T-helper 2 cell treated with Interferon-gamma antibody and Interleukin-4, amounts not matched to agents 100 ng/mL and 5 ng/mL, for 36 hours (primary cell): ENCODE measurements around the gene BTBD9. TPM values are rescaled to one million over a fixed set of nuclear protein-coding genes. Genes with fewer than 3 reads are reported as not detected.

ENCODE experiments used
- intact Hi-C: fragments of 100-400 bp; cut with micrococcal nuclease; formaldehyde crosslinking; loops from one replicate; pipeline ENCODE4 v1.15.1; 2023
- total RNA-seq: library from RNA; stranded (reverse); gene quantifications from 2 replicates; pipeline ENCODE4 v1.2.3, GENCODE V29; 2022

The BTBD9 gene
- total RNA-seq, 1 donor from 2014 or later: 18.8 TPM

DNA sequence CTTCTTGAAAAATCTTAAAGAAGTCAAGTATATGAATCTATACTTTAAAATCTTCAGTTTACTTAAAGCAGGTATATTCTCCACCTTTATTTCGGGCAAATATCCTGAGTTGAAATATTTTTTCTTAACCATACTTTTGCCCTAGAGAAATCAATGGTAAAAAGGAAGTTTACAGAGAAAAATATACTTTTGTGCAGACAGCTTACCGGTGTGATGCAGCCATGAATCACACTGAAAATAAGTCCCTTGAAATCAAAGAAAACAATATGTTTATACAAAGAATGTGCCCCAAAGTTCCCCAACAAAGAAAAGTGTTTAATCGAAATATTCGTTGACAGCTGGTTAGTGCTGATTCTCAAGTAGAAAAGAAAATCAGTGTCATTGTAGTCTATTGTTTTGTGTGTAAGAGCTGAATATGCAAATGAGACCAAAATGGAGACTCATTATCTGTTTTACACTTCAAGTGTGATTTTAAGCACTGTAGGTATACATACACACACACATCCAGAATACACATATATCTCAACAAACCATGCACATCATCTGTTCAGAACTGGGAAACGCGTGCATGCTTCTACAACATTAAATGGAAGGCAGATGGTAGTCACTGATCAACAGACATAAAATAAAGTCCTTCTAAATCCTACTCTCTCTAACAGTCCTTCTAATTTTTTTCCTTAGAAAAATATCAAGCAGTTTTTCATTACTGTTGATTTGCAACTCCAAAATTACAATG is 73.3 kb downstream of the BTBD9 start:
- intact Hi-C loops: no loop called here

DNA sequence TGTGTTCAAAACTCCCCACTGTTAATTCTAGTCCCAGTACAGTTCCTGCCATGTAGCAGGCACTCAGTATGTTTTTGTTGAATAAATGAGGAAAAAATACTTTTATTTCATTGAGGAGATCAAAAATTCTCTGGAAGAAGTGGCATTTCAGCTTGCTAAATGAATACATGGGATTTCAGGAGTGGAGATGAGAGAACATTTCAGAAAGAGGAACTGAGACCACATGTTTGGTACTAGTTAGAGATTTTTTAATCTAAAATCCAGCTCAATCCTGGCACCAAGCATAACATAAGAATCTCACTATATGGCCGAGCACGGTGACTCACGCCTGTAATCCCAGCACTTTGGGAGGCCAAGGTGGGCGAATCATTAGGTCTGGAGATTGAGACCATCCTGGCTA is 75.4 kb downstream of the BTBD9 start:
- intact Hi-C loops: no loop called here

GRCh38 chr6:38555606-38556005 is 84.1 kb downstream of the BTBD9 start:
- intact Hi-C loops: no loop called here

- intact Hi-C loops: no loop called here
Observed at GRCh38 chr6:38554700-38555413, 84.9 kb downstream of the BTBD9 start.

GRCh38 chr6:38554014-38554413 is 85.7 kb downstream of the BTBD9 start:
- intact Hi-C loops: no loop called here

- intact Hi-C loops: no loop called here
Observed at GRCh38 chr6:38552121-38552520, 87.6 kb downstream of the BTBD9 start.

- intact Hi-C loops: no loop called here
Observed at GRCh38 chr6:38549795-38550194, 89.9 kb downstream of the BTBD9 start.

GRCh38 chr6:38549180-38549579 is 90.5 kb downstream of the BTBD9 start:
- intact Hi-C loops: no loop called here

DNA sequence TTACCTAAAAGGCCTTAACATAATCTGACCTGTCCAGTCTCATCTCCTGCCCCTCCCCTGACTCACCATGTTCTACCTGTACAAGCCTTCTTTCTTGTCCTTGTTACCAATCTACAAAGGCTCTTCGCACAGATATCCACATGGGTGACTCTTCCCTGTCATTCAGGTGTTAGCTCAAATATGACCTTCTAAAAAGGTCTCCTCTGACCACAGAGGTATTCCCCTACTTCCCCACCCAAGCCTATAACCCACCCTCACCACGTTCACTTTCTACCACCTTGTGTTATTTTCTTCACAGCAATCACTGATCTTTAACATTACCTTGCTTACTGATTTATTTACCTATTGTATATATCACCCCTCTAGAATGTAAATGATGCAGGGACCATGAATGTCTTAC is 96.7 kb downstream of the BTBD9 start:
- intact Hi-C loops: no loop called here

DNA sequence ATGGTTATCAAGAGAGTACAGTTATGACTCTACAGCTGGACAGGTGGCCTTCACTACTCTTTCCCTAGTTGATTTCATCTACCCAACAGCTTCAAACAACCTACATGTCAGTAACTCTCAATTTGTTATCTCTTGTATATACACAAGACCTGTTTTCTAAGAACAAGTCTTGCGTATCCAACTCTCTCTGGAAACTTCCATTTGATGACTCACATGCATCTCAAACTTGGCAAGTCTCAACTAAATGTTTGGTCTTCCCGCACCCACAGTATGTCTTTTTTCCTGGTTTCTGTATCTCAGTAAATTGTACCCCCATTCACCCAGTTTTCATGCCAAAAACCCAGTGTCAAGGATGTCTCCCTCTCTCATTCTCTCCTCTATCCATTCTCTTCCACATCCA is 97.7 kb downstream of the BTBD9 start:
- intact Hi-C loops: no loop called here

- intact Hi-C loops: no loop called here
Observed at GRCh38 chr6:38533064-38533463, 106.7 kb downstream of the BTBD9 start.

DNA sequence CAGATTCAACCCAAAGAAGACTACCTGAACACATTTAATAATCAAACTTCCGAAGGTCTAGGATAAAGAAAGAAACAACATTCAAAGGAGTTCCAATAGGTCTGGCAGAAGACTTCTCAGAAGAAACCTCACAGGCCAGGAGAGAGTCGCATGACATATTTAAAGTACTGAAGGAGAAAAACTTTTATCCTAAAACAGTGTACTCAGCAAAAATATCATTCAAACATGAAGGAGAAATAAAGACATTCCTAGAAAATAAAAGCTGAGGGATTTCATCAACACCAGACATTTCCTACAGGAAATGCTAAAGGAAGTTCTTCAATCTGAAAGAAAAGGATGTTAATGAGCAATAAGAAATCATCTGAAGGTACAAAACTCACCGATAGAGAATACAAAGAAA is 108.6 kb downstream of the BTBD9 start:
- intact Hi-C loops: no loop called here

- intact Hi-C loops: no loop called here
Observed at GRCh38 chr6:38528196-38528965, 111.3 kb downstream of the BTBD9 start.

GRCh38 chr6:38527371-38527770 is 112.4 kb downstream of the BTBD9 start:
- intact Hi-C loops: no loop called here

- intact Hi-C loops: no loop called here
Observed at GRCh38 chr6:38525888-38526287, 113.8 kb downstream of the BTBD9 start.

- intact Hi-C loops: no loop called here
Observed at GRCh38 chr6:38524436-38525145, 115.1 kb downstream of the BTBD9 start.

GRCh38 chr6:38522322-38522721 is 117.4 kb downstream of the BTBD9 start:
- intact Hi-C loops: no loop called here

GRCh38 chr6:38518511-38519304 is 121.0 kb downstream of the BTBD9 start:
- intact Hi-C loops: no loop called here

DNA sequence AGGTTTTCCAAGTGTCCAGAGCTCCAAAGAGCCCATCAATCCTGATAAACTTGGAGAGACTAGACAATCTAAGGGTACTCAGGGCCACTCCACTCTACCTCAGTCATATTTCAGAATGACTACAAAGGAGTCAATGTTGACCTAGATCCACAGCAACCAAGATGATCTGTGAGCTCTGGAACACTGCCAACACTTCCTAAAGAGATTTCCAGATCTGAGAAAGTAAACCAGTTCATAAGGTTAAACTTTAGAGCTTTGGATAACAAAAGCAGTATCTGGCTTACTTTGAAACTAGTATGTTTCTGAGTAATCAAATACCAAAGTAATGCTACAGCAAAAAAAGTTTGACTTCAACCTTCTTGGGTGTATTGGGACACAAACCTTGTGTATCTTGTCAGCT is 122.7 kb downstream of the BTBD9 start:
- intact Hi-C loops: no loop called here

- intact Hi-C loops: no loop called here
Observed at GRCh38 chr6:38514399-38514798, 125.3 kb downstream of the BTBD9 start.

DNA sequence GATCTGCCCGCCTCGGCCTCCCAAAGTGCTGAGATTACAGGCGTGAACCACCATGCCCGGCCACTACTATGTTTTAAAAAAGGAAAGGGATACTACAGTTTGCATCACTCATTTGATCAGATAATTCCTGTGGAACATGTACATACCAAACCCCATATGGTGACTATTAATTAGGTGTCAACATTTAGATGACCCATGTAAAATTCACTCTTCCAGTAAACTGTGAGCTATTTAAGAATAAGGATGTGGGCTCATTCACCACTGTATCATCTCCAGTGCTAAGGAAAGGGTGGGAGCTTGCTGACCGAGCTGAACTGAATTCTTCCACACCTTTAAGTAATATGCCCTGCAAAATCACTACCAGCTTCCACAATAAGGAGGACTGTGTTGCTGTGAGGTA is 127.5 kb downstream of the BTBD9 start:
- intact Hi-C loops: no loop called here
